HepG2 (cell line): ENCODE data around the gene SYDE1. TPM values are rescaled to one million over a fixed set of nuclear protein-coding genes. Genes with fewer than 3 reads are reported as not detected.

ENCODE experiments used
- ATAC-seq: fragments of 200-7000 bp; cut with Tn5 transposase; 3 replicates; pipeline ENCODE4 v1.9.1; 2020; ENCODE audit warnings: mild to moderate bottlenecking, moderate library complexity
- BruUV-seq: library from RNA; stranded (reverse); fragments of 400-500 nt; replicated peaks from 2 replicates; lab custom pipeline; 2021; lab: Mats Ljungman, UMichigan
- CTCF ChIA-PET: fragments of 300-600 bp; formaldehyde crosslinking; extraction: SDS; loops from one replicate; lab custom pipeline; 2021; ENCODE audit warnings: low total read pairs, inconsistent platforms, low intra/inter-chr PET ratio; lab: Yijun Ruan, JAX
- POLR2A ChIA-PET: fragments of 350-600 bp; sonication (Branson Sonifier 250); formaldehyde crosslinking; loops from one replicate; lab custom pipeline; 2020; ENCODE audit warnings: antibody characterized with exemption, inconsistent platforms; lab: Yijun Ruan, JAX
- DNase-seq: peaks from one replicate; pipeline ENCODE4 v3.0.0-alpha.2; 2015; ENCODE audit warnings: low spot score
- FAIRE-seq: peaks from 3 replicates; lab custom pipeline; 2011; peaks lifted over from hg19 to GRCh38; lab: Jason Lieb, UNC
- H2AFZ ChIP-seq: one replicate; pipeline ENCODE4 v1.6.1; 2011; ENCODE audit warnings: low read length, inconsistent platforms
- H3K27ac ChIP-seq: fragments of 300-600 bp; 3 replicates; pipeline ENCODE4 v1.8.0; 2011; ENCODE audit warnings: mixed run types, mild to moderate bottlenecking, mixed read lengths, low read length, inconsistent platforms; ENCODE audit not compliant: insufficient read depth; ENCODE audit errors: extremely low read length
- H3K27me3 ChIP-seq, 2 experiments: fragments of 200-600 bp in 1 of 2; 2 replicates in 1 of 2; 3 replicates in 1 of 2; pipeline versions ENCODE4 v1.6.0 to v1.8.0; 2011; ENCODE audit warnings: low read length in 2 of 2, mild to moderate bottlenecking in 2 of 2, moderate library complexity in 2 of 2, inconsistent platforms in 1 of 2; ENCODE audit not compliant: insufficient read depth in 2 of 2, control insufficient read depth in 1 of 2
- H3K36me3 ChIP-seq, 2 experiments: fragments of 200-600 bp in 1 of 2; replicated peaks in 1 of 2; 2 replicates in 1 of 2; 3 replicates in 1 of 2; pipeline versions ENCODE4 v1.5.1 to v1.8.0; 2011; ENCODE audit warnings: low read length in 2 of 2, inconsistent platforms in 1 of 2; ENCODE audit not compliant: insufficient read depth in 2 of 2, control insufficient read depth in 1 of 2
- H3K4me1 ChIP-seq: 2 replicates; pipeline ENCODE4 v1.5.1; 2012; ENCODE audit warnings: low read length, inconsistent platforms; ENCODE audit not compliant: insufficient read depth
- H3K4me2 ChIP-seq: 2 replicates; pipeline ENCODE4 v1.6.0; 2011; ENCODE audit warnings: low read depth, low read length, inconsistent platforms
- H3K4me3 ChIP-seq, 3 experiments: fragments of 200-600 bp in 1 of 3; sonication (generic), shearing (Covaris generic) in 1 of 3; replicated peaks in 1 of 3; 2 replicates each; pipeline ENCODE4 v1.5.1; 2011 to 2016; ENCODE audit warnings: low read length in 3 of 3, inconsistent platforms in 2 of 3, low read depth in 2 of 3, mild to moderate bottlenecking in 2 of 3, control low read depth in 1 of 3, mixed read lengths in 1 of 3; ENCODE audit not compliant: insufficient read depth in 1 of 3
- H3K79me2 ChIP-seq: one replicate; pipeline ENCODE4 v1.6.1; 2011; ENCODE audit warnings: low read length, inconsistent platforms; ENCODE audit not compliant: insufficient read depth
- H3K9ac ChIP-seq: 2 replicates; pipeline ENCODE4 v1.6.0; 2011; ENCODE audit warnings: mild to moderate bottlenecking, low read depth, low read length, inconsistent platforms; ENCODE audit not compliant: insufficient read depth
- H3K9me3 ChIP-seq: 2 replicates; pipeline ENCODE4 v1.5.1; 2012; ENCODE audit warnings: mild to moderate bottlenecking, low read length
- H4K20me1 ChIP-seq: 2 replicates; pipeline ENCODE4 v1.6.0; 2011; ENCODE audit warnings: inconsistent platforms, mild to moderate bottlenecking, low read length, moderate library complexity; ENCODE audit not compliant: insufficient read depth
- ATM ChIP-seq: fragments of 450-650 bp; IDR thresholded peaks from 2 replicates; pipeline ENCODE4 v1.7.1; 2017; ENCODE audit warnings: mild to moderate bottlenecking, borderline replicate concordance
- BCL3 ChIP-seq: sonication (generic); formaldehyde crosslinking; IDR thresholded peaks from 2 replicates; pipeline ENCODE4 v1.5.1; 2020; ENCODE audit warnings: mild to moderate bottlenecking, missing genetic modification reagents, moderate library complexity
- HDAC1 ChIP-seq: sonication (generic); formaldehyde crosslinking; IDR thresholded peaks from 2 replicates; pipeline ENCODE4 v1.5.1; 2020; ENCODE audit warnings: mild to moderate bottlenecking, missing genetic modification reagents
- MIER2 ChIP-seq: IDR thresholded peaks from 2 replicates; pipeline ENCODE4 v1.6.1; 2016; ENCODE audit warnings: missing biosample characterization, missing genetic modification reagents
- NR3C1 ChIP-seq: sonication (generic); formaldehyde crosslinking; IDR thresholded peaks from 2 replicates; pipeline ENCODE4 v1.4.0; 2020; ENCODE audit warnings: missing genetic modification reagents
- RFX1 ChIP-seq: fragments of 450-650 bp; IDR thresholded peaks from 2 replicates; pipeline ENCODE4 v1.6.1; 2017
- STAT5B ChIP-seq: sonication (generic); formaldehyde crosslinking; IDR thresholded peaks from 2 replicates; pipeline ENCODE4 v1.4.0; 2020; ENCODE audit warnings: missing genetic modification reagents
- TIGD3 ChIP-seq: sonication (generic); formaldehyde crosslinking; IDR thresholded peaks from 2 replicates; pipeline ENCODE4 v1.5.1; 2020; ENCODE audit warnings: mild to moderate bottlenecking, missing genetic modification reagents, borderline replicate concordance
- ZNF205 ChIP-seq: IDR thresholded peaks from 2 replicates; pipeline ENCODE4 v1.6.1; 2018; ENCODE audit warnings: missing biosample characterization, missing genetic modification reagents
- ZNF207 ChIP-seq: fragments of 450-650 bp; IDR thresholded peaks from 2 replicates; pipeline ENCODE4 v1.6.1; 2016; ENCODE audit warnings: antibody characterized with exemption, borderline replicate concordance
- ZNF44 ChIP-seq: sonication (generic); formaldehyde crosslinking; IDR thresholded peaks from 2 replicates; pipeline ENCODE4 v1.5.1; 2020; ENCODE audit warnings: mild to moderate bottlenecking, missing genetic modification reagents
- ZNF546 ChIP-seq: sonication (generic); formaldehyde crosslinking; conservative IDR thresholded peaks from 2 replicates; pipeline ENCODE4 v1.8.1; 2023; ENCODE audit warnings: mild to moderate bottlenecking, missing genetic modification reagents
- ZNF629 ChIP-seq: sonication (generic); formaldehyde crosslinking; conservative IDR thresholded peaks from 2 replicates; pipeline ENCODE4 v1.5.0; 2020; ENCODE audit warnings: missing genetic modification reagents
- ZSCAN20 ChIP-seq: sonication (generic); formaldehyde crosslinking; IDR thresholded peaks from 2 replicates; pipeline ENCODE4 v1.4.0; 2020; ENCODE audit warnings: missing genetic modification reagents, mild to moderate bottlenecking, borderline replicate concordance
- WGBS: methylation state at CpG from one replicate; pipeline ENCODE4 v1.1.6; 2017; ENCODE audit warnings: low lambda C conversion rate; 5-methylcytosine and 5-hydroxymethylcytosine counted together
- in situ Hi-C: cut with HindIII; loops from 2 replicates; pipeline ENCODE4 v1.10.0; 2017; ENCODE audit warnings: low pct_unique_long_range_greater_than_20kb; ENCODE audit not compliant: extremely low pct_ligation_motif_present
- intact Hi-C: fragments of 100-400 bp; cut with micrococcal nuclease; formaldehyde crosslinking; loops from one replicate; pipeline ENCODE4 v1.10.0; 2022; ENCODE audit not compliant: unreplicated experiment
- polyA plus RNA-seq, 8 experiments: library from polyadenylated mRNA; depleted of rRNA in 3 of 8; stranded (reverse) in 7 of 8; unstranded in 1 of 8; fragments of >200 nt; fragmentation: Illumina TruSeq in 4 of 8; extraction: Trizol in 4 of 8; gene quantifications; 2 replicates each; pipeline versions ENCODE4 v1.2.1 to v1.2.3, GENCODE V29; 2011 to 2016; ENCODE audit warnings: low read depth in 4 of 8, missing spikeins in 1 of 8, mixed read lengths in 1 of 8; ENCODE audit not compliant: insufficient read depth in 1 of 8
- total RNA-seq, 5 experiments: library from RNA; depleted of rRNA; stranded (reverse); fragments of >200 nt; fragmentation: Illumina TruSeq; extraction: Trizol; gene quantifications; 2 replicates each; pipeline ENCODE4 v1.2.3, GENCODE V29; 2016; ENCODE audit warnings: low read depth in 1 of 5
- TF ChIP-seq, protein P1 (sequence below): sonication (generic); formaldehyde crosslinking; IDR thresholded peaks from 2 replicates; pipeline ENCODE4 v1.5.0; 2020; ENCODE audit warnings: mild to moderate bottlenecking, missing genetic modification reagents, borderline replicate concordance

Gene SYDE1
- total and polyA plus RNA-seq, 2 of the 13 experiments (the other 11 are each of a cell fraction or from before 2014, with no cell fraction given) = 4.3 to 13.6 TPM

DNA sequence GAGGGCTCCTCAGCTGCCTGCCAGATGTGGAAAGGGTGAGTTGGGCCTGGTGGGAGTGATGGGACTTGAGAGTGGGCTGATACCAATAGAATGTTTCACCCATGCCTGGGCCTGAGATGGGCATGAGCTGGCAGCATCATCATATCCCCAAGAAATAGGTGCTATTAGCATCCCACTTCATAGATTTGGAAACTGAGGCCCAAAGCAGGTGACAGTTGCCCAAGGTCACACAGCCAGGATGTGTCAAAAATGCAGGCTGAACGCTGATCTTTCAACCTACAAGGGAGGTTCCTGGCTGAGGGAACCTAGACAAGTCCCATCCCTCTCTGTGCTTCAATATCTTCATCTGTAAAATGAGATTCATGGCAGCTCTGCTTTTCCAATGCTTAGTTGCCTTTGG, 4.6 kb downstream of the SYDE1 start:
- peaks cover 7% of the 10 kb centered on the region for H3K79me2 ChIP-seq
- BruUV-seq = no TSS peak
- no peaks in the 10 kb centered on the region for H3K9me3 ChIP-seq
- no peak overlapping the region for H3K9ac ChIP-seq
- peaks cover 12% of the 10 kb centered on the region for H3K4me1 ChIP-seq
- no peaks in the 10 kb centered on the region for H3K27me3 ChIP-seq
- TF ChIP-seq NR3C1 = no peak
- peak; percentile 72 for TF ChIP-seq ZNF629 (CRISPR knock-in tag)
- WGBS = no CpG with 5 or more reads among the region's 1 CpG
- no peak overlapping the region for H2AFZ ChIP-seq
- peaks cover 25 to 48% of the 10 kb centered on the region in 2 experiments for H3K36me3 ChIP-seq
- intact Hi-C loops (no loop called here), in situ Hi-C loops (no loop called here)
- no peak overlapping the region for H3K27ac ChIP-seq
- ChIA-PET CTCF (no interaction called here), POLR2A (interaction anchor here (3.8 kb wide), 1 partner anchor 13 kb away, joined by 19 read pairs; a partner anchor contains a TSS)
- DNase-seq (no peak), FAIRE-seq (no peak), ATAC-seq (no peak)
- H3K4me3 ChIP-seq = no peak overlapping the region
- no peaks in the 10 kb centered on the region for H4K20me1 ChIP-seq
- H3K4me2 ChIP-seq = no peak overlapping the region

DNA sequence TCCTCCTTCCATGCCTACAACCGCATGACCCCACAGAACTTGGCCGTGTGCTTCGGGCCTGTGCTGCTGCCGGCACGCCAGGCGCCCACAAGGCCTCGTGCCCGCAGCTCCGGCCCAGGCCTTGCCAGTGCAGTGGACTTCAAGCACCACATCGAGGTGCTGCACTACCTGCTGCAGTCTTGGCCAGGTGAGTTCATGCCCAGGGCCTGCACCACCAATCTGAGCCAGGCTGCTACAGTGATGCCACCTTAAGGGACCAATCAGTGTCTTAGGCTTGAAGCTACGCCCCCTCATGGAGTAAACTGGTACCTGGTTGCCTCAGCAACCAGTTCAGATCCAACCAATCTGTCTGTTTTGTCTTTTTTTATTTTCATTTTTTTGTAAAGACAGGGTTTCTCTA, 5.2 kb downstream of the SYDE1 start:
- no peak overlapping the region for H3K9ac ChIP-seq
- FAIRE-seq (no peak), ATAC-seq (no peak), DNase-seq (peak; percentile 24)
- in situ Hi-C loops (no loop called here), intact Hi-C loops (no loop called here)
- H3K4me2 ChIP-seq = no peak overlapping the region
- ChIA-PET CTCF (no interaction called here), POLR2A (interaction anchor here (3.8 kb wide), 1 partner anchor 13 kb away, joined by 19 read pairs; a partner anchor contains a TSS)
- WGBS = 99% methylated on average over 10 of the region's 11 CpGs
- no peak overlapping the region for H3K4me3 ChIP-seq
- peaks cover 9% of the 10 kb centered on the region for H3K4me1 ChIP-seq
- H2AFZ ChIP-seq = no peak overlapping the region
- peaks cover 28 to 53% of the 10 kb centered on the region in 2 experiments for H3K36me3 ChIP-seq
- no TSS peak for BruUV-seq
- H3K9me3 ChIP-seq = no peaks in the 10 kb centered on the region
- H3K27ac ChIP-seq = no peak overlapping the region
- H3K27me3 ChIP-seq = no peaks in the 10 kb centered on the region
- H4K20me1 ChIP-seq = no peaks in the 10 kb centered on the region
- peaks cover 7% of the 10 kb centered on the region for H3K79me2 ChIP-seq
- no peak for TF ChIP-seq ATM
- TF ChIP-seq ZNF546 = no peak
- no peak for TF ChIP-seq ZNF207
- no peak for TF ChIP-seq STAT5B (CRISPR knock-in tag)
- TF ChIP-seq BCL3 (CRISPR knock-in tag) = no peak
- TF ChIP-seq RFX1 = peak; percentile 19; the same call in 1 of the 2 replicates
- no peak for TF ChIP-seq HDAC1 (CRISPR knock-in tag)
- TF ChIP-seq ZNF205 (CRISPR knock-in tag) = no peak
- TF ChIP-seq ZNF44 (CRISPR knock-in tag) = no peak
- no peak for TF ChIP-seq TIGD3
- TF ChIP-seq MIER2 (CRISPR knock-in tag) = no peak
- TF ChIP-seq ZSCAN20 (CRISPR knock-in tag) = no peak
- TF ChIP-seq, protein P1, sequence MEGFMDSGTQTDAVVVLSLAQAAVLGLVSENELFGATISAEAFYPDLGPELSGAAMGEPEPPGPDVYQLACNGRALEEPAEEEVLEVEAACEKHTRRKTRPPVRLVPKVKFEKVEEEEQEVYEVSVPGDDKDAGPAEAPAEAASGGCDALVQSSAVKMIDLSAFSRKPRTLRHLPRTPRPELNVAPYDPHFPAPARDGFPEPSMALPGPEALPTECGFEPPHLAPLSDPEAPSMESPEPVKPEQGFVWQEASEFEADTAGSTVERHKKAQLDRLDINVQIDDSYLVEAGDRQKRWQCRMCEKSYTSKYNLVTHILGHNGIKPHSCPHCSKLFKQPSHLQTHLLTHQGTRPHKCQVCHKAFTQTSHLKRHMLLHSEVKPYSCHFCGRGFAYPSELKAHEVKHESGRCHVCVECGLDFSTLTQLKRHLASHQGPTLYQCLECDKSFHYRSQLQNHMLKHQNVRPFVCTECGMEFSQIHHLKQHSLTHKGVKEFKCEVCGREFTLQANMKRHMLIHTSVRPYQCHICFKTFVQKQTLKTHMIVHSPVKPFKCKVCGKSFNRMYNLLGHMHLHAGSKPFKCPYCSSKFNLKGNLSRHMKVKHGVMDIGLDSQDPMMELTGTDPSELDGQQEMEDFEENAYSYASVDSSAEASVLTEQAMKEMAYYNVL = no peak
